ENCODE measurements around the gene KCNE4. TPM values are rescaled to one million over a fixed set of nuclear protein-coding genes. Genes with fewer than 3 reads are reported as not detected.

The KCNE4 gene
- total RNA-seq, 1 donor: under 0.01 TPM

GRCh38 chr2:223081789-223082188 is 29.8 kb downstream of the KCNE4 start:
- Histone ChIP-seq H3K4me3 (ENCODE audit: low read length) (no peak overlapping the region), H3K27me3 (ENCODE audit: insufficient read depth, low read length) (no peaks in the 10 kb centered on the region), H3K4me1 (ENCODE audit: insufficient read depth, low read length) (no peaks in the 10 kb centered on the region), H3K9me3 (ENCODE audit: low read depth, low read length) (no peaks in the 10 kb centered on the region)

GRCh38 chr2:223082706-223083105 is 30.7 kb downstream of the KCNE4 start:
- Histone ChIP-seq H3K27me3 (ENCODE audit: insufficient read depth, low read length) (no peaks in the 10 kb centered on the region), H3K9me3 (ENCODE audit: low read depth, low read length) (no peaks in the 10 kb centered on the region), H3K4me3 (ENCODE audit: low read length) (no peak overlapping the region), H3K4me1 (ENCODE audit: insufficient read depth, low read length) (no peaks in the 10 kb centered on the region)

GRCh38 chr2:223083402-223084070 is 31.5 kb downstream of the KCNE4 start:
- H3K27me3 ChIP-seq (ENCODE audit: insufficient read depth, low read length): no peaks in the 10 kb centered on the region

GRCh38 chr2:223084873-223085272 is 32.9 kb downstream of the KCNE4 start:
- H3K27me3 ChIP-seq (ENCODE audit: insufficient read depth, low read length): no peaks in the 10 kb centered on the region

More at GRCh38 chr2:223083402-223084070, 31.5 kb downstream of the KCNE4 start:
- Histone ChIP-seq H3K9me3 (ENCODE audit: low read depth, low read length) (no peaks in the 10 kb centered on the region), H3K4me1 (ENCODE audit: insufficient read depth, low read length) (no peaks in the 10 kb centered on the region), H3K4me3 (ENCODE audit: low read length) (no peak overlapping the region)

GRCh38 chr2:223086370-223086981 is 34.5 kb downstream of the KCNE4 start:
- no peaks in the 10 kb centered on the region for H3K9me3 ChIP-seq (ENCODE audit: low read depth, low read length)
- H3K27me3 ChIP-seq (ENCODE audit: insufficient read depth, low read length): no peaks in the 10 kb centered on the region

More at GRCh38 chr2:223084873-223085272, 32.9 kb downstream of the KCNE4 start:
- Histone ChIP-seq H3K4me3 (ENCODE audit: low read length) (no peak overlapping the region), H3K4me1 (ENCODE audit: insufficient read depth, low read length) (no peaks in the 10 kb centered on the region), H3K9me3 (ENCODE audit: low read depth, low read length) (no peaks in the 10 kb centered on the region)

GRCh38 chr2:223087466-223087865 is 35.5 kb downstream of the KCNE4 start:
- Histone ChIP-seq H3K9me3 (ENCODE audit: low read depth, low read length) (no peaks in the 10 kb centered on the region), H3K4me3 (ENCODE audit: low read length) (no peak overlapping the region), H3K27me3 (ENCODE audit: insufficient read depth, low read length) (no peaks in the 10 kb centered on the region), H3K4me1 (ENCODE audit: insufficient read depth, low read length) (no peaks in the 10 kb centered on the region)

More at GRCh38 chr2:223086370-223086981, 34.5 kb downstream of the KCNE4 start:
- Histone ChIP-seq H3K4me1 (ENCODE audit: insufficient read depth, low read length) (no peaks in the 10 kb centered on the region), H3K4me3 (ENCODE audit: low read length) (no peak overlapping the region)

- Histone ChIP-seq H3K9me3 (ENCODE audit: low read depth, low read length) (no peaks in the 10 kb centered on the region), H3K4me1 (ENCODE audit: insufficient read depth, low read length) (no peaks in the 10 kb centered on the region), H3K4me3 (ENCODE audit: low read length) (no peak overlapping the region), H3K27me3 (ENCODE audit: insufficient read depth, low read length) (no peaks in the 10 kb centered on the region)
These were observed 36.9 kb downstream of the KCNE4 start for GRCh38 chr2:223088866-223089265.

- no peaks in the 10 kb centered on the region for H3K27me3 ChIP-seq (ENCODE audit: insufficient read depth, low read length)
- no peak overlapping the region for H3K4me3 ChIP-seq (ENCODE audit: low read length)
- no peaks in the 10 kb centered on the region for H3K9me3 ChIP-seq (ENCODE audit: low read depth, low read length)
- H3K4me1 ChIP-seq (ENCODE audit: insufficient read depth, low read length): no peaks in the 10 kb centered on the region
These were observed 38.0 kb downstream of the KCNE4 start for GRCh38 chr2:223090039-223090438.

GRCh38 chr2:223090540-223091235 is 38.7 kb downstream of the KCNE4 start:
- Histone ChIP-seq H3K27me3 (ENCODE audit: insufficient read depth, low read length) (no peaks in the 10 kb centered on the region), H3K9me3 (ENCODE audit: low read depth, low read length) (no peaks in the 10 kb centered on the region), H3K4me1 (ENCODE audit: insufficient read depth, low read length) (no peaks in the 10 kb centered on the region), H3K4me3 (ENCODE audit: low read length) (no peak overlapping the region)

- Histone ChIP-seq H3K4me1 (ENCODE audit: insufficient read depth, low read length) (no peaks in the 10 kb centered on the region), H3K27me3 (ENCODE audit: insufficient read depth, low read length) (no peaks in the 10 kb centered on the region), H3K9me3 (ENCODE audit: low read depth, low read length) (no peaks in the 10 kb centered on the region), H3K4me3 (ENCODE audit: low read length) (no peak overlapping the region)
These were observed 40.7 kb downstream of the KCNE4 start for GRCh38 chr2:223092667-223093066.

- Histone ChIP-seq H3K4me3 (ENCODE audit: low read length) (no peak overlapping the region), H3K9me3 (ENCODE audit: low read depth, low read length) (no peaks in the 10 kb centered on the region), H3K27me3 (ENCODE audit: insufficient read depth, low read length) (no peaks in the 10 kb centered on the region), H3K4me1 (ENCODE audit: insufficient read depth, low read length) (no peaks in the 10 kb centered on the region)
These were observed 41.6 kb downstream of the KCNE4 start for GRCh38 chr2:223093436-223094241.

- Histone ChIP-seq H3K9me3 (ENCODE audit: low read depth, low read length) (no peaks in the 10 kb centered on the region), H3K4me1 (ENCODE audit: insufficient read depth, low read length) (no peaks in the 10 kb centered on the region), H3K4me3 (ENCODE audit: low read length) (no peak overlapping the region), H3K27me3 (ENCODE audit: insufficient read depth, low read length) (no peaks in the 10 kb centered on the region)
These were observed 43.2 kb downstream of the KCNE4 start for GRCh38 chr2:223095207-223095606.

- Histone ChIP-seq H3K4me1 (ENCODE audit: insufficient read depth, low read length) (no peaks in the 10 kb centered on the region), H3K9me3 (ENCODE audit: low read depth, low read length) (no peaks in the 10 kb centered on the region), H3K27me3 (ENCODE audit: insufficient read depth, low read length) (no peaks in the 10 kb centered on the region), H3K4me3 (ENCODE audit: low read length) (no peak overlapping the region)
These were observed 44.4 kb downstream of the KCNE4 start for GRCh38 chr2:223096235-223096970.

GRCh38 chr2:223097888-223098383 is 45.9 kb downstream of the KCNE4 start:
- H3K9me3 ChIP-seq (ENCODE audit: low read depth, low read length): no peaks in the 10 kb centered on the region
- no peaks in the 10 kb centered on the region for H3K27me3 ChIP-seq (ENCODE audit: insufficient read depth, low read length)
- H3K4me1 ChIP-seq (ENCODE audit: insufficient read depth, low read length): no peaks in the 10 kb centered on the region
- H3K4me3 ChIP-seq (ENCODE audit: low read length): no peak overlapping the region

All from mononuclear cell (primary cell).